D721Med (cell line): ENCODE measurements around the gene ZNF407.

ENCODE experiments used
- DNase-seq: peaks from one replicate; pipeline ENCODE4 v3.0.0; 2011; ENCODE audit warnings: low spot score; ENCODE audit not compliant: insufficient read length
- FAIRE-seq: peaks from 2 replicates; lab custom pipeline; 2011; peaks lifted over from hg19 to GRCh38; lab: Jason Lieb, UNC
- CTCF ChIP-seq: IDR thresholded peaks from 2 replicates; pipeline ENCODE4 v1.5.1; 2012; ENCODE audit warnings: mild to moderate bottlenecking, control low read depth; ENCODE audit not compliant: insufficient read depth; ENCODE audit errors: missing control alignments

The ZNF407 gene

DNA sequence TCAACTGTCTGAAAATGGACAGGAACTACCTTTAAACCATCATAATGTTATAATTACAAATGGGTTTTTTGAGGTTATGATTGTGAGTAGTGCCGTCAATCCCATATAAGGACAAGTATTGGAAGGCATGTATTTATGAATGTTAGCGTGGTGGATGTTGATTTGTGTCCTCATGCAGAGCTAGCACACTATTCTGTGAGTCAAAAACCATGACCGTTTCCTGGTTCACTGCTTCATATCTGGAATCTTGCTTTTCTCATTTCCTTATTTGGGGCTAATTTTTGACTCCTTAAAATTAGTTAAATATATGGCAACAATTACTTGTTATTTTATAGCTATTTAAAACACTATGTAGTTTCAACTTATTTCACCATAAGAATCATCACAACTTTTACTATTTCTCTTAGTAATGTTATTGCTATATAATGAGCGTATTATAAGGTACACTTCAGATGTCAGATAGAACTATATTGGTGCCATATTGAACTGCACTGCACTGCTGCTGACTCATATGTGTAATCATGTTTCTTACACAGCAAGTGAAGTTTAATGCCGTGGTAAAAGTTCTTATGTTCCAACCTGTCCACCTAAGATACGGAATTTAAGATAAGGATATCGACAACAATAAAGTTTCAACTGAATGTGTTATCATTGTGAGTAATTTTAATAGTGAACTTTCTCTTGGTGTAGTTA, 418.5 kb downstream of the ZNF407 start:
- FAIRE-seq (no peak), DNase-seq (no peak)
- no peak for TF ChIP-seq CTCF

- no peak for TF ChIP-seq CTCF
- DNase-seq, result no peak
- FAIRE-seq, result no peak
Measured at GRCh38 chr18:75023473-75023872, 425.8 kb downstream of the ZNF407 start.

DNA sequence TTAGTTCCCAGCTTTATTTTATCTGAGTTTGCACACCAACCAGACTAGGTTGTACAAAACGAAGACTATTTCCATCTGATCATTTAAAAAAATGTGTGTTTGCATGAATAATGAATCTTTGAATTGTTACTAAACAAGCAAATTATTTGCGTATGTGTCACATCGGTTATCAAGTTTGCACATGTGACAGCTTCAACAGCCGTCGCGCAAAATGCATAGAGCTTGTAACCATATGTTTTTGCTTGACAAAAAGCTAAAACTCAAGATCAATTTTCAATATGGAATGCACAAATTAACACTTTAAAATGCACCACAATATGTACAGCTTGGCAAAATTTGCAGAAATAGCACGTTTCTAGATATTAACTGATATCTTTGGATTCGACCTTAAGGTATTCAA, 427.2 kb downstream of the ZNF407 start:
- FAIRE-seq, result no peak
- no peak for TF ChIP-seq CTCF
- no peak for DNase-seq

DNA sequence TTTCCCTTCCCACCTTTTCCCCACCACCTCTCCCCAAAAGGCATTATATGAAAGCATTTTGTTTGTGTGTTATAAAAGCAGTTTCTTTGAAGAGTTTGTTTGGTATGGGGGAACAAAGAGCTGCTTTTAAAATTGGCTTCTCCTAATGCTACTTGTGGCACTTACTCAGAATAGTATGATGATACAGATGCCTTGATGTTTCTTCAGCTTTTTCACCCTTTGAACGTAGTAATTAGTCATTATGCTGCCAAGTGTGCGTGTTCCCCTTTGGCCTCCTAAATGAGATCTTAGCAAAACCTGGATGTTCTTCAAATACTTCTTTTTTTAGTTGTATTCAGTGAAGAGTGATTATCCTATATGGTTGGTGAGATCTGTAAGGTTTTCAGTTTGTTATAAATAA, 427.9 kb downstream of the ZNF407 start:
- DNase-seq, result no peak
- no peak for TF ChIP-seq CTCF
- no peak for FAIRE-seq

- no peak for TF ChIP-seq CTCF
- DNase-seq, result no peak
Measured at GRCh38 chr18:75029481-75029880, 431.8 kb downstream of the ZNF407 start.

GRCh38 chr18:75031717-75032317, 434.1 kb downstream of the ZNF407 start:
- DNase-seq, result no peak
- TF ChIP-seq CTCF, result no peak
- FAIRE-seq, result no peak

More at GRCh38 chr18:75029481-75029880, 431.8 kb downstream of the ZNF407 start:
- no peak for FAIRE-seq

DNA sequence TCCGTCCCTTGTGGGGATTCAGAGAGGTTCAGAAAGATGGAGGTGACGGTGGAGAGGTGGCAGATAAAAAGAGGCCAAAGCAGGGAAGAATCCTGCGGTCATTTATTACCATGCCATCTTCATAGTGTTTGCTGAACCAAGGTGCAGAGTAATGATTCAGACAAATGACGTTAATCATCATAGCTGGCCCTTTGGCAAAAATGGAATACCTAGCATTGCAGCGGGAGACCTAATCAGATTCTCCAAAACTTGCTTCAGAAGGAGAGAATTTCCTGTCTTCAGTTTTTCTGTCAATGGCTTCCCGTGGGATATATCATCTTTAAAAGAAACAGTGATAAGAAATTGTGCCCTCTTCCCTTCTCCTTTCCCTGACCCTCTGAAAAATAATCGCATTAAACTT, 435.8 kb downstream of the ZNF407 start:
- FAIRE-seq (no peak), DNase-seq (no peak)
- no peak for TF ChIP-seq CTCF
